Gastrocnemius medialis (tissue), 4 donors: Measurements from ENCODE around the gene CYB5RL. TPM values are rescaled to one million over a fixed set of nuclear protein-coding genes. Genes with fewer than 3 reads are reported as not detected.
A peak's percentile ranks its signal among the peaks of the same experiment; 100 is the strongest.

Source experiments
- ATAC-seq, 2 donors: fragments of 150-250 bp; one replicate each; pipeline ENCODE4 v1.9.1; 2016
- DNase-seq, 2 donors: peaks; one replicate each; pipeline ENCODE4 v3.0.0-alpha.2; 2019
- H3K27ac ChIP-seq, 4 donors: fragments of 200-600 bp; sonication (generic); 1 replicate in 1 of 4; 2 replicates in 3 of 4; pipeline ENCODE4 v1.5.1; 2016 to 2018; ENCODE audit warnings: mild to moderate bottlenecking in 2 of 4, moderate library complexity in 1 of 4
- H3K27me3 ChIP-seq, 3 donors: fragments of 200-600 bp; sonication (generic) in 2 of 3; 1 replicate in 1 of 3; 2 replicates in 2 of 3; pipeline versions ENCODE4 v1.5.1 to v1.6.0; 2016 to 2019; ENCODE audit warnings: mild to moderate bottlenecking in 1 of 3, moderate library complexity in 1 of 3
- H3K36me3 ChIP-seq, 2 donors: fragments of 200-600 bp; sonication (generic) in 1 of 2; one replicate each; pipeline ENCODE4 v1.5.1; 2017 to 2018
- H3K4me1 ChIP-seq, 2 donors: fragments of 200-600 bp; sonication (generic) in 1 of 2; one replicate each; pipeline ENCODE4 v1.5.1; 2016 to 2017; ENCODE audit warnings: mild to moderate bottlenecking in 2 of 2
- H3K4me3 ChIP-seq, 4 donors: fragments of 200-600 bp; sonication (generic) in 3 of 4; 1 replicate in 1 of 4; 2 replicates in 3 of 4; pipeline ENCODE4 v1.5.1; 2016 to 2019; ENCODE audit warnings: mild to moderate bottlenecking in 2 of 4
- H3K9me3 ChIP-seq, 3 donors: fragments of 200-600 bp; sonication (generic) in 2 of 3; 1 replicate in 1 of 3; 2 replicates in 2 of 3; pipeline ENCODE4 v1.5.1; 2016 to 2019
- POLR2A ChIP-seq, 2 donors: fragments of 450-650 bp; IDR thresholded peaks; one replicate each; pipeline ENCODE4 v1.6.1; 2017; ENCODE audit warnings: antibody characterized with exemption in 2 of 2, mild to moderate bottlenecking in 2 of 2, moderate library complexity in 2 of 2
- in situ Hi-C, 4 donors: fragments of 200-750 bp; cut with MboI; loops; one replicate each; pipeline versions ENCODE4 v1.15.0 to v1.8.0; 2017; ENCODE audit warnings: low sequenced_read_pairs in 4 of 4
- intact Hi-C: fragments of 100-400 bp; cut with DNase I; formaldehyde crosslinking; loops from one replicate; pipeline ENCODE4 v1.15.1; 2023; ENCODE audit warnings: low total_unique reads
- total RNA-seq, 4 donors: library from RNA; depleted of rRNA; stranded (reverse); fragments of >200 nt; gene quantifications; one replicate each; pipeline versions ENCODE4 v1.1.0 to v1.2.3, GENCODE V29; 2016
- TF ChIP-seq, protein P1 (sequence below), 5 experiments: fragments of 450-650 bp in 3 of 5; fragments of 200-600 bp in 2 of 5; sonication (generic) in 2 of 5; IDR thresholded peaks in 4 of 5; conservative IDR thresholded peaks in 1 of 5; 1 replicate in 4 of 5; 2 replicates in 1 of 5; pipeline ENCODE4 v1.5.1; 2016 to 2019; ENCODE audit warnings: antibody characterized with exemption in 5 of 5, mild to moderate bottlenecking in 3 of 5, moderate library complexity in 3 of 5

The CYB5RL gene
- total RNA-seq, 4 donors from 2014 or later, result 1.8 to 5.8 (median 3.4) TPM

DNA sequence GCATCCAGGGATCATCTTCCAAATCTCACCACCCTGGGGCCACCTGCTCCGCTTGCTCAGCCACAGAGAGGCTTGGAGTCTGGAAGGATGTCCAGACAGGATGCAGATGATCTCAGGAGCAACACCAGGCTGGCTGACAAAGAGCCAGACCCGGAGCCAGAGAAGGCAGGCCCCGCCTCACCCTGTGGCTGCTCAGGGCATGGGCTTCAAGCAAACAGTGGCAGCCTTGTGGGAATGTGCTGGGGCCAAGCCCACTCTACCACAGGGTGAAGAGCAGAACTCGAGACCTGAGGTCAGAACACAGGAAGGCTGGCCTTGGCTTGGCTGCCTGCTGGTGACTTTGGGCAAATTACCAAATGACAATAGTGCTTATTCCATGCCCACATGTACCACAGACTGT is 45.7 kb upstream of the CYB5RL start:
- in situ Hi-C loops, result no loop called here
- H3K27ac ChIP-seq, result peak overlapping the region in 1 of 4 donors; percentile 42
- H3K4me3 ChIP-seq, result no peak overlapping the region
- TF ChIP-seq POLR2A (IDR thresholded peaks at IDR 0.05), result no peak
- TF ChIP-seq, protein P1, sequence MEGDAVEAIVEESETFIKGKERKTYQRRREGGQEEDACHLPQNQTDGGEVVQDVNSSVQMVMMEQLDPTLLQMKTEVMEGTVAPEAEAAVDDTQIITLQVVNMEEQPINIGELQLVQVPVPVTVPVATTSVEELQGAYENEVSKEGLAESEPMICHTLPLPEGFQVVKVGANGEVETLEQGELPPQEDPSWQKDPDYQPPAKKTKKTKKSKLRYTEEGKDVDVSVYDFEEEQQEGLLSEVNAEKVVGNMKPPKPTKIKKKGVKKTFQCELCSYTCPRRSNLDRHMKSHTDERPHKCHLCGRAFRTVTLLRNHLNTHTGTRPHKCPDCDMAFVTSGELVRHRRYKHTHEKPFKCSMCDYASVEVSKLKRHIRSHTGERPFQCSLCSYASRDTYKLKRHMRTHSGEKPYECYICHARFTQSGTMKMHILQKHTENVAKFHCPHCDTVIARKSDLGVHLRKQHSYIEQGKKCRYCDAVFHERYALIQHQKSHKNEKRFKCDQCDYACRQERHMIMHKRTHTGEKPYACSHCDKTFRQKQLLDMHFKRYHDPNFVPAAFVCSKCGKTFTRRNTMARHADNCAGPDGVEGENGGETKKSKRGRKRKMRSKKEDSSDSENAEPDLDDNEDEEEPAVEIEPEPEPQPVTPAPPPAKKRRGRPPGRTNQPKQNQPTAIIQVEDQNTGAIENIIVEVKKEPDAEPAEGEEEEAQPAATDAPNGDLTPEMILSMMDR (IDR thresholded peaks at IDR 0.05 in 4 of 5, conservative IDR thresholded peaks at IDR 0.05 in 1 of 5), result no peak
- intact Hi-C loops, result no loop called here
- no peaks in the 10 kb centered on the region for H3K9me3 ChIP-seq
- no peaks in the 10 kb centered on the region for H3K27me3 ChIP-seq
- no peak for DNase-seq
- peaks cover 9 to 27% of the 10 kb centered on the region in 2 donors for H3K4me1 ChIP-seq
- ATAC-seq, result no peak
- peaks cover 0 to 9% of the 10 kb centered on the region in 2 donors for H3K36me3 ChIP-seq

DNA sequence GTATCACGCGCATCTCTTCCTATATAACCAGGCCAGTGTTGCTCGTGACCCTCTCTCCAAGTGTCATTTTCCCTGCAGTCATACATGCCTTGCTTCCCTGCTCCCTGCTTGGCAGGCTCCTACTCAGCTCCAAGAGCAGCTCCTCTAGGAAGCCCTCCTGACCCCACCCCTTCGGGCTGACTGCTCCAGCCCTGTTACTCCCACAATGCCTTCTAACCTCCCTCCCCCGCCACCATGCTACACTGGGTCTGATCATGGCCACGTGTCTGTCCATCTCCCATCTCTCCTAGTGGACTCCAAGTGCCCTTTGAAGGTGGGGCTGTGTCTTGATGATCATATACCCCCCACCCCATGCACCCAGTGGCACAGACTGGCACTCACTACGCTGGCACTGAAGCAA is 44.8 kb upstream of the CYB5RL start:
- no peak overlapping the region for H3K4me3 ChIP-seq
- no peak for ATAC-seq
- DNase-seq, result no peak
- no peaks in the 10 kb centered on the region for H3K27me3 ChIP-seq
- H3K4me1 ChIP-seq, result peaks cover 4 to 21% of the 10 kb centered on the region in 2 donors
- no peaks in the 10 kb centered on the region for H3K9me3 ChIP-seq
- intact Hi-C loops, result no loop called here
- no peak for TF ChIP-seq POLR2A (IDR thresholded peaks at IDR 0.05)
- TF ChIP-seq, protein P1 (IDR thresholded peaks at IDR 0.05 in 4 of 5, conservative IDR thresholded peaks at IDR 0.05 in 1 of 5), result no peak
- H3K27ac ChIP-seq, result no peak overlapping the region
- in situ Hi-C loops, result no loop called here
- peaks cover 0 to 9% of the 10 kb centered on the region in 2 donors for H3K36me3 ChIP-seq

DNA sequence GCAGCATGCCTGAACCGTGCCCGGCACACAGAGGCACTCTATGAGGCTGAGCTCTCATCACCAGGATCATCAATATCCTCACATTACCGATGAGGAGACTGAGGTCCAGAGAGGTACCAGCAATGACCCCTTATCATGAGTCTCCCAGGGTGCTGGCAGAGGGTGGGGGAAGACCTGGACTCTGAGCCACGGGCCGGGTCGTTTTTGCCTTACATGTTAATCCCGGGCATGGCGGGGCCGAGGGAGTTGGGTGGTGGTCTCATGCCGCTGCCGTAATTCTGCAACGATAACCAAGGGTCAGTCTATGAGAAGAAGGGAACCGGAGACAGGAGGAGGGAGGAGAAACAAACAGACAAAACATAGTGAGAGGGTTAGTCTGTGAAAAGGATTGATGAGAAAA is 43.2 kb upstream of the CYB5RL start:
- peaks cover 6 to 8% of the 10 kb centered on the region in 2 donors for H3K4me1 ChIP-seq
- TF ChIP-seq POLR2A (IDR thresholded peaks at IDR 0.05), result no peak
- TF ChIP-seq, protein P1 (IDR thresholded peaks at IDR 0.05 in 4 of 5, conservative IDR thresholded peaks at IDR 0.05 in 1 of 5), result no peak
- DNase-seq (no peak), ATAC-seq (no peak)
- peaks cover 0 to 19% of the 10 kb centered on the region in 2 donors for H3K36me3 ChIP-seq
- in situ Hi-C loops, result no loop called here
- H3K9me3 ChIP-seq, result no peaks in the 10 kb centered on the region
- no peak overlapping the region for H3K4me3 ChIP-seq
- intact Hi-C loops, result no loop called here
- no peak overlapping the region for H3K27ac ChIP-seq
- no peaks in the 10 kb centered on the region for H3K27me3 ChIP-seq

DNA sequence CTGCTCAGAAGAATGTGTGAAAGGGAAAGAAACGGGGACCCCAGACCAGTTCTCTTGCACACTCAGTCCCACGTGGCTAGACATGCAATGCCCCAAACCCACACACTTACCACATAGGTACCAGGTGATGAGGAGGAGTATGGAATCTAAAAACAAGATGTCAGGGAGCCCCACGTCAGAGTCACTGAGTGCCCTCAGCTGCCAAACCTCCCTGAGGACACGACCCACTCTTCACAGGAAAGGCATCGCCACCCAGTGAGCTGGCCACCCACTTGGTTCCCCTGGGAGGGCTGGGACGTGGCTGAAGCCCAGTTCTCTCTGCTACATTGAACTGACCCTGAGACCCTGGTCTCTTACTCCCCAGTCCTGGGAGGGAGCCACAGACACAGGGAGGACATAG is 41.5 kb upstream of the CYB5RL start:
- Histone ChIP-seq H3K9me3 (no peaks in the 10 kb centered on the region), H3K27ac (no peak overlapping the region), H3K27me3 (no peaks in the 10 kb centered on the region), H3K4me1 (peaks cover 0 to 5% of the 10 kb centered on the region in 2 donors), H3K4me3 (no peak overlapping the region), H3K36me3 (peaks cover 5 to 34% of the 10 kb centered on the region in 2 donors)
- ATAC-seq (no peak), DNase-seq (no peak)
- intact Hi-C loops, result no loop called here
- TF ChIP-seq, protein P1 (IDR thresholded peaks at IDR 0.05 in 4 of 5, conservative IDR thresholded peaks at IDR 0.05 in 1 of 5), result no peak
- TF ChIP-seq POLR2A (IDR thresholded peaks at IDR 0.05), result no peak
- in situ Hi-C loops, result no loop called here

DNA sequence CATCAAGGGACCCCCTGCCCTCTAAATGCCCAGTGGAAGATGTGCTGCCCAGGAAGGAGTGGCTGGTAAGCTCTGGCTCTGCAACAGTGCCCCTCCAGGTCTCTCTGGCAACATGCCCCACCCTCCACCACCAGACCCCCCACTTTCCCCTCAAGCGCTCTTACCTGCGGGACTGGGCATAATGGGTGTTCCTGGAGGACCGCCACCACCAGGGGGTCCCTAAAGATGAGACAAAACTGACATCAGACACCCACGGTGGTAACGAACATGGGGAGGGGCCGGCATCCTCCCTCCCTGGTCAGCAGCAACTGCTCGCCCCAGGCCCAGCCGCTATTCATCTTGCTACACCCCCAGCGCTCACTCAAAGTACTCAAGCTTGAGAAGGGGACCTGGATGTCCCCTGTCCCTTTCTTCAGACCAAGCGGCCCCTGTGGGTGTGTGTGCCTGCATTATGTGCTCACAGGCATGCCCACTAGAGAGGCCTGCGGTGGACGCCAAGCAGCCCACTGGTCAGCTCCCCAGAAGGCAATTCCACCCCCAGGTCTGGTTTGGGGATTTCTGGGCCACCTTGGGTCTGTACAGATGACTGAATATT is 41.0 kb upstream of the CYB5RL start:
- Histone ChIP-seq H3K36me3 (peaks cover 5 to 34% of the 10 kb centered on the region in 2 donors), H3K27me3 (no peaks in the 10 kb centered on the region), H3K4me1 (peaks cover 0 to 5% of the 10 kb centered on the region in 2 donors), H3K4me3 (no peak overlapping the region), H3K27ac (no peak overlapping the region), H3K9me3 (no peaks in the 10 kb centered on the region)
- intact Hi-C loops (no loop called here), in situ Hi-C loops (no loop called here)
- TF ChIP-seq, protein P1 (IDR thresholded peaks at IDR 0.05 in 4 of 5, conservative IDR thresholded peaks at IDR 0.05 in 1 of 5), result no peak
- TF ChIP-seq POLR2A (IDR thresholded peaks at IDR 0.05), result no peak
- no peak for DNase-seq
- ATAC-seq, result no peak
